GM12874 (cell line): Measurements from ENCODE around the gene PGC.
A peak's percentile ranks its signal among the peaks of the same experiment; 100 is the strongest.

Experiments used
- CTCF ChIP-seq: IDR thresholded peaks from 2 replicates; pipeline ENCODE4 v1.5.1; 2011; ENCODE audit warnings: low read depth, mild to moderate bottlenecking, control low read depth, low read length, moderate library complexity; ENCODE audit not compliant: insufficient read depth

PGC gene

GRCh38 chr6:41786451-41787218, 39.4 kb upstream of the PGC start:
- peak; percentile 83 for TF ChIP-seq CTCF

DNA sequence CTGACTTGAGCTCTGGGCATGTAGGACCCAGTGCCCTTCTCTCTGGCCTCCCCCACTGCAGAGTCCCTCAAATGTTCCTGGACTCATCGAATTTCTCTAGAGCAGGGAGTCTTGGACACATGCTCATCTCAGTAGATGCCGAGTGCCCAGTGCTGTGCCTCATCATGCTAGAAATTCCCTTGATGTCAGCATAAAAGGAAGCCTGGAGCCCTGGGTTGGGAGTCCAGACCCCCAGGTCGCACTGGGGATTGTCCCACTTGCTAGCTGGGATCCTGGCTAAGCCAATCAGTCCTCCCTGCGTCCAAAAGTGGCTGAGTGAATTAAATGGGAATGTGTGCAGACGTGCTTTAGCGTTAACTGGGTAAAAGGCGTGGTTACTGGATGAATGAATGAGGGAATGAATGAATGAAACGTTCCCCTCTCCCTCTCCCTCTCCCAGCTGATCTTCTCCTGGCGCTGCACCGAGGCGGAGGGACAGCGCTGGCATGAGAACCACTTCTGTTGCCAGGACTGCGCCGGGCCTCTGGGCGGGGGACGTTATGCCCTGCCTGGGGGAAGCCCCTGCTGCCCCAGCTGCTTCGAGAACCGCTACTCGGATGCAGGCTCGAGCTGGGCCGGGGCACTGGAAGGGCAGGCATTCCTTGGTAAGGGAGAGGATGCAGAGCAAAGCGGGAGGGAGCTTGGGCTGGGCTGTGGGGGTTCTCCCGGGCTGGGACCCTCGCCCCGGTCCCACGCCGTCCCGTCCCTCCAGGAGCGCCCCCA, 38.7 kb upstream of the PGC start:
- no peak for TF ChIP-seq CTCF

DNA sequence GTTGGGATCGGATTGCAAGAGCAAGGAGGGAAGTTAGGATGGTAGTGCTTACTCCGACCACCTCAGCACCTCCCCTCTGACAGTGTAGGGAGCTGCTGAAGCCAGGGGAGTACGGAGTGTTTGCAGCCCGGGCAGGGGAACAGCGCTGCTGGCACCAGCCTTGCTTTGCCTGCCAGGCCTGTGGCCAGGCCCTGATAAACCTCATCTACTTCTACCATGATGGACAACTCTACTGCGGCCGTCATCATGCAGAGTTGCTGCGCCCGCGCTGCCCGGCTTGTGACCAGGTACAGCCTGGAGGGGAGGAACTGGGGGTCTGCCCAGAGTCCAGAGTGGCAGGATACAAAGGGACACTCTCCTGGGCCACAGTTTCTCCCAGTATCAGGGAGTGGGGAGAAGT, 38.1 kb upstream of the PGC start:
- no peak for TF ChIP-seq CTCF

- no peak for TF ChIP-seq CTCF
Observed at GRCh38 chr6:41784581-41785171, 37.5 kb upstream of the PGC start.

DNA sequence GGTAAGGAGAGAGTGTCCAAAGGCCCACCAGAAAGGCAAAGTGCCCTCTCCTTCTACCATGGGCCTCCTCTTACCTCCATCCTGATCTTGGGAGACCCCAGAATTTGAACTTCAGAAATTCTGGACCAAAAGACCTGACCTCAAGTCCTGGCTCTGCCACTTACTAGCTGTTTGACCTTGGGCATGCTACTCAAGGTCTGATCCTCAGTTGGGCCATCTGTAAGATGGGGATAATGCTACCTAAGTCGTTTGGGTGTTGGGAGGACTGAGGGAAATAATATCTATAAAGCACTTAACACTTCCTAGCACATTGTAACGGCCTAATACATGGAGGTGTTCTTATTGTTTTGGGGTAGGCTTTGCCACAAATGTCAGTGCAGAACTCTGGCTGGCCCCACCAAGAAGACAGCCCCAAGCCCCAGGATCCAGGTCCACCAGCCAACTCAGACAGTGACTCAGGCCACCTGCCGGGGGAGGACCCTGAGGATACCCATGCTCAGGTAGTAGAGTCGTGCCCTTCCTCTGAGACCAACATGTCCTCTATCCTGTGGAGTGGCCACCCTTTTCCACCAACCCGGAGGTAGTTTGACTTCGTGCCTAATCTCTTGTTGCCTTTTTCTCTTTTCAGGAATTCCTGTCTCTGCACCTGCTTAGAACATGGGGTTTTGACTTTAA, 36.0 kb upstream of the PGC start:
- no peak for TF ChIP-seq CTCF

- TF ChIP-seq CTCF, result no peak
Observed at GRCh38 chr6:41781366-41781730, 34.2 kb upstream of the PGC start.
